NB4 (cell line): ENCODE results near the gene MESP2.

Experiments used
- CTCF ChIP-seq: IDR thresholded peaks from one replicate; pipeline ENCODE4 v1.5.1; 2012; ENCODE audit warnings: low read depth, low read length
- POLR2A ChIP-seq: IDR thresholded peaks from 2 replicates; pipeline ENCODE4 v1.6.1; 2011; ENCODE audit warnings: mild to moderate bottlenecking; ENCODE audit not compliant: insufficient read length; ENCODE audit errors: extremely low read depth

- TF ChIP-seq CTCF (no peak), POLR2A (no peak)
Measured at GRCh38 chr15:89754361-89755154, 21.6 kb upstream of the MESP2 start.
